ENCODE data around the gene CNDP2. TPM values are rescaled to one million over a fixed set of nuclear protein-coding genes. Genes with fewer than 3 reads are reported as not detected.

CNDP2 gene
- 73.5 to 99.2 TPM (median 77.0 TPM) in 5 replicates for total RNA-seq (2022; extraction: Qiagen RNA extraction; ENCODE audit: low read depth)

DNA sequence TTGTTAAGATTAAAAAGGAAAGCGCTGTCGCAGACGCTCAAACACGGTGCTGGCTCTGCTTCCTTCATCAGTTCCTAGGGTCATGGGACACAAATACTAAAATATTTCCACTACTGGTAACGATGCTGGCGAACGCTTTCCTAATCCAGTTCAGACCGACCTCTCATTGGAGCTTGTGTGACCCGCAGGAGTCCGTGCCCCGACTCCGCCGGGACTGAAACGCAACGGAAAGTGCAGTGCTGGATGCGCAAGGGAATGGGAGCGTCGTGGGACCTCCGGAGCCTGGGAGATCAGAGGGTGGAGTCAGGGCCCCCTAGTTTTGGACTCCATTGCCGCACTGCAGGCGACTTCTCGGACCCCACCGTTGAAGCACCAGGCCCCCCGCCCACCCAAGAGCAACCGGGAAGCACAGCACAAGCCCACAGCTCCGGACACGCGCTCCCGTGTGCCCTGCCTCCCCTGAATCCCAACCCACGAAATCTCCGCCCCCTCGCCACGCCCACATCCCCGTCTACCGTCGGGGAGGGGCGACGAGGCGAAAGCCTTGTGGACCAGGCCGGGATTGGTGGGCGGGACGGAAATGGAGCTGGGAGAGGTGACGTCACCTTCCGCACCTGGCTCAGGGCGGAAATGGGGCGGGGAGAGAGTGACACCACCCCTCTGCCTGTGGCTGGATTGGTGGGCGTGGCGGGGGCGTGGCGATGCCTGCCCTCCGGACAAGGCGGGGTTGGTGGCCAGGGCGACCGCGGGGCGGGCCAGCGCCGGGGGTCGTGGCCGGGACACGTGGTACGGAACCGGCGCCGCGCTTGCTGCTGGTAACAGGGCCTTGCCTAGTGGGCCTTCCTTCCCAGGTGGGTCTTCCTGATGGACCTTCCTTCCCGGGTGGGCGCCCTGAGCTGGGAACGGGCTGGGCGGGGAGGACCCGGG, at the start of gene CNDP2:
Gene CNDP2, plus strand, starts transcription at position 783 of the 927 bp plus-strand sequence. CDS start 3,611 bp downstream, outside the sequence.

DNA sequence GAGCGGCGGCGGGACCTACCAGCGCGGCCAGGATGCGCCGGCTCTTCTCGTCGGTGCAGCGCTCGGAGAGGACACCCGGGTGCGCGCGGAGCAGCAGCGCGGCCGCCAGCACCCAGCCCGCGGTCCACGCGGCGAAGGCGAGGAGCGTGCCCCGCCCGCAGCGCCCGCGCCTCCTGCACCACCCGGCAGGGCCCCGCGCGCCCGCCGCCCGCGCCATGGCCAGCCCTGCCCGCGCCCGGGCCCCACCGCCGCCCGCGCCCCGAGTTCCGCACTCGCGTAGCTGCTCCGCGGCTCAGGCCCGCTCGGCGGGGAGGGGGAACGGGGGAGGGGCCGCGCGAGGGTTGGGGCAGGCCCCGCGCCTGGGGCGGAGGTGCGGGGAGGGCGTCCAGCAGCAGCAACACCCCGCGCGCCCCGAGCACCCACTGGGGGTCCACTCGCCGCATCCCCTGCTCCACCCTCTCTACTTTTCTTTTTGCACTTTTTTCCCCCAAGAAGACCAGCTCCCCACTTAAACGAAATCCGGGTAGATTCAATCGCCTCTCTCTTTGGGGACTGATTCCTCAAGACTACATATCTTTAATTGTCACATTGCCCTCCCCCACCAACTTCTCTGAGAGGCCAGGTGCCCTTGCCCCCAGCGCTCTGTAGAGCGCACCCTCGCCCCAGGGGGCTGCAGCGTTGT, 39.0 kb upstream of the CNDP2 start, which contains the start of gene DIPK1C:
Gene DIPK1C, minus strand, starts transcription at position 266 of the 682 bp plus-strand sequence. Its CDS starts 49 bp downstream, at position 217.

DNA sequence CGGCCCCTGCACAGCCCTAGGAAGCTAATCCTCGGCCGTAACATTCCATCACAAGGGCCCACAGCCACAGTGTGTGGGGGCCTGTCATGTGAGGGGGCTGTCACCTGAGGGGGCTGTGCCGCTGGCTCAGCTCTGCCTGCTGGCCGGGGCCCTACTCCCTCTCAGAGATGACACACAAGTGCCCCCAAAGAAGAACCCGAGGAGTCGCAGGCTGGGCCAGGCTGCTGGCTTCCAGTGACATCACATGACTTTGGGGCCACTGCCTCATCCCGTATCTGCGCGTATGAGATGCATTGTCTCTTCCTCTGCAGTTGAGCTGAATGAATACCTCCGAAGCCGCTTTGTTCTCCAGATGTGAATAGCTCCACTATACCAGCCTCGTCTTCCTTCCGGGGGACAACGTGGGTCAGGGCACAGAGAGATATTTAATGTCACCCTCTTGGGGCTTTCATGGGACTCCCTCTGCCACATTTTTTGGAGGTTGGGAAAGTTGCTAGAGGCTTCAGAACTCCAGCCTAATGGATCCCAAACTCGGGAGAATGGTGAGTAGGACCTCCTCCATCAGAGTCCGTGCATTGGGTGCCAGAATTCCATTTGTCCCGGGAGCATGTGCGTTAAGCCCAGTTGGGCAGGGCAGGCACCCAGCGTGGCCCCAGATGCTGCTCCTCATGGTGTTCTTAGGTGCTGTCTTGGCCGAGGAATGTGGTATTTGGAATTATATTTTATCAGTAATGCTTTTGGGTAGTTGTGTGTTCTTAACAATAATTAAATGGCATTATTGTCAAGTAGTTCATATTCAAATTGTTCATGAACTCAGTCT, 38.2 kb downstream of the CNDP2 start, which contains the start of gene CNDP1:
Gene CNDP1, plus strand, starts transcription at position 351 of the 820 bp plus-strand sequence. Its CDS starts 168 bp downstream, at position 519.

Other genes starting within 250 kb of the CNDP2 start
- 113 to 129 TPM (median 120 TPM) in 5 replicates for gene CYB5A, start 204.4 kb upstream of the CNDP2 start, total RNA-seq (2022; extraction: Qiagen RNA extraction; ENCODE audit: low read depth)
- gene C18orf63, start 180.5 kb upstream of the CNDP2 start, total RNA-seq (2022; extraction: Qiagen RNA extraction; ENCODE audit: low read depth) = not detected in 5 replicates
- not detected in 5 replicates for gene DIPK1C, start 39.1 kb upstream of the CNDP2 start, total RNA-seq (2022; extraction: Qiagen RNA extraction; ENCODE audit: low read depth)
- gene CNDP1, start 38.1 kb downstream of the CNDP2 start, total RNA-seq (2022; extraction: Qiagen RNA extraction; ENCODE audit: low read depth) = not detected in 5 replicates
- 2.4 to 3.0 TPM (median 2.6 TPM) in 5 replicates for gene ZNF407, start 101.5 kb downstream of the CNDP2 start, total RNA-seq (2022; extraction: Qiagen RNA extraction; ENCODE audit: low read depth)

Data from A549 treated with CpdA at 1 μM for 4 hours (cell line).